Measurements from ENCODE around the gene TTLL8.

The TTLL8 gene

GRCh38 chr22:50072167-50072555, 14.1 kb upstream of the TTLL8 start:
- Histone ChIP-seq H3K4me3 (ENCODE audit: low read depth, low read length) (no peak overlapping the region), H3K4me1 (ENCODE audit: control insufficient read depth, insufficient read depth, low read length) (no peaks in the 10 kb centered on the region), H3K9me3 (ENCODE audit: control insufficient read depth, insufficient read depth, low read depth, low read length) (no peaks in the 10 kb centered on the region), H3K36me3 (ENCODE audit: control insufficient read depth in 2 of 2, insufficient read depth in 1 of 2, low read length in 2 of 2) (no peaks in the 10 kb centered on the region), H3K27ac (ENCODE audit: extremely low read depth, low read depth, low read length) (no peak overlapping the region)
- TF ChIP-seq ZIC2 (tag by site-specific recombination; IDR thresholded peaks at IDR 0.05), result no peak
- ChIA-PET POLR2A (no interaction called here), CTCF (interaction anchor here (0.5 to 0.6 kb wide), 2 partner anchors 28 to 1975 kb away, joined by 3 to 4 read pairs; no protein-coding TSS in a partner anchor)

GRCh38 chr22:50071432-50072166, 13.5 kb upstream of the TTLL8 start:
- H3K36me3 ChIP-seq (ENCODE audit: control insufficient read depth in 2 of 2, insufficient read depth in 1 of 2, low read length in 2 of 2), result no peaks in the 10 kb centered on the region
- POLR2A ChIA-PET, result no interaction called here
- no peaks in the 10 kb centered on the region for H3K4me1 ChIP-seq (ENCODE audit: control insufficient read depth, insufficient read depth, low read length)
- TF ChIP-seq ZNF155 (tag by site-specific recombination; IDR thresholded peaks at IDR 0.05) (no peak), KLF9 (tag by site-specific recombination; IDR thresholded peaks at IDR 0.05; ENCODE audit: low read depth) (peak; percentile 61), ZNF223 (tag by site-specific recombination; IDR thresholded peaks at IDR 0.05) (no peak), BCL11B (tag by site-specific recombination; IDR thresholded peaks at IDR 0.05; ENCODE audit: low read depth) (no peak)
- H3K9me3 ChIP-seq (ENCODE audit: control insufficient read depth, insufficient read depth, low read depth, low read length), result no peaks in the 10 kb centered on the region
- CTCF ChIA-PET, result interaction anchor here (0.6 to 0.7 kb wide), 2 partner anchors 41 to 1975 kb away, joined by 3 to 4 read pairs; no protein-coding TSS in a partner anchor
- no peak overlapping the region for H3K4me3 ChIP-seq (ENCODE audit: low read depth, low read length)
- no peak overlapping the region for H3K27ac ChIP-seq (ENCODE audit: extremely low read depth, low read depth, low read length)

GRCh38 chr22:50070366-50070765, 12.3 kb upstream of the TTLL8 start:
- Histone ChIP-seq H3K27ac (ENCODE audit: extremely low read depth, low read depth, low read length) (no peak overlapping the region), H3K4me1 (ENCODE audit: control insufficient read depth, insufficient read depth, low read length) (no peaks in the 10 kb centered on the region), H3K4me3 (ENCODE audit: low read depth, low read length) (no peak overlapping the region), H3K9me3 (ENCODE audit: control insufficient read depth, insufficient read depth, low read depth, low read length) (no peaks in the 10 kb centered on the region), H3K36me3 (ENCODE audit: control insufficient read depth in 2 of 2, insufficient read depth in 1 of 2, low read length in 2 of 2) (no peaks in the 10 kb centered on the region)
- CTCF ChIA-PET, result no interaction called here
- TF ChIP-seq ZSCAN30 (tag by site-specific recombination; IDR thresholded peaks at IDR 0.05) (no peak), ZNF311 (tag by site-specific recombination; IDR thresholded peaks at IDR 0.05; ENCODE audit: borderline replicate concordance) (no peak), ZBTB48 (tag by site-specific recombination; IDR thresholded peaks at IDR 0.05) (no peak)
- POLR2A ChIA-PET, result no interaction called here

- POLR2A ChIA-PET, result no interaction called here
- CTCF ChIA-PET, result no interaction called here
- Histone ChIP-seq H3K9me3 (ENCODE audit: control insufficient read depth, insufficient read depth, low read depth, low read length) (no peaks in the 10 kb centered on the region), H3K36me3 (ENCODE audit: control insufficient read depth in 2 of 2, insufficient read depth in 1 of 2, low read length in 2 of 2) (no peaks in the 10 kb centered on the region), H3K4me1 (ENCODE audit: control insufficient read depth, insufficient read depth, low read length) (no peaks in the 10 kb centered on the region), H3K27ac (ENCODE audit: extremely low read depth, low read depth, low read length) (no peak overlapping the region), H3K4me3 (ENCODE audit: low read depth, low read length) (no peak overlapping the region)
- TF ChIP-seq ZNF514 (tag by site-specific recombination; IDR thresholded peaks at IDR 0.05) (no peak), ZNF248 (tag by site-specific recombination; IDR thresholded peaks at IDR 0.05) (no peak), PRDM4 (tag by site-specific recombination; IDR thresholded peaks at IDR 0.05) (no peak), ZNF513 (tag by site-specific recombination; IDR thresholded peaks at IDR 0.05) (no peak), ZNF561 (tag by site-specific recombination; IDR thresholded peaks at IDR 0.05; ENCODE audit: borderline replicate concordance) (no peak), KLF17 (tag by site-specific recombination; IDR thresholded peaks at IDR 0.05) (no peak), PBX3 (CRISPR knock-in tag; IDR thresholded peaks at IDR 0.05) (no peak), ZSCAN30 (tag by site-specific recombination; IDR thresholded peaks at IDR 0.05) (no peak)
These were observed 10.0 kb upstream of the TTLL8 start for GRCh38 chr22:50068096-50068495.

Measured in HEK293 (cell line).